ENCODE data around the gene LTO1. TPM values are rescaled to one million over a fixed set of nuclear protein-coding genes. Genes with fewer than 3 reads are reported as not detected.
A peak's percentile ranks its signal among the peaks of the same experiment; 100 is the strongest.

Gene LTO1
- total and polyA plus RNA-seq, 2 of the 13 experiments (the other 11 are each of a cell fraction or from before 2014, with no cell fraction given), result 11.8 to 15.0 TPM

- peak; percentile 63 for TF ChIP-seq ZNF407 (CRISPR knock-in tag; IDR thresholded peaks at IDR 0.05; ENCODE audit: not compliant biosample characterization)
- TF ChIP-seq HNRNPL (IDR thresholded peaks at IDR 0.05; ENCODE audit: low read depth, low read length), result peak; percentile 97
- peak; percentile 98 for TF ChIP-seq MAX (IDR thresholded peaks at IDR 0.05)
- TF ChIP-seq ZNF546 (CRISPR knock-in tag; conservative IDR thresholded peaks at IDR 0.05), result 0 out of 2 replicates have a peak, but pooled peaks have one; percentile 49
- peak; percentile 69; the same call in 1 of the 2 replicates for TF ChIP-seq ZNF510 (CRISPR knock-in tag; IDR thresholded peaks at IDR 0.05; ENCODE audit: low read depth)
- TF ChIP-seq ZNF816 (CRISPR knock-in tag; IDR thresholded peaks at IDR 0.05; ENCODE audit: borderline replicate concordance), result peak; percentile 88; the same call in 1 of the 2 replicates
- TF ChIP-seq ZNF460 (CRISPR knock-in tag; IDR thresholded peaks at IDR 0.05; ENCODE audit: borderline replicate concordance), result no peak; the same call in 1 of the 2 replicates
- TF ChIP-seq, protein P1, sequence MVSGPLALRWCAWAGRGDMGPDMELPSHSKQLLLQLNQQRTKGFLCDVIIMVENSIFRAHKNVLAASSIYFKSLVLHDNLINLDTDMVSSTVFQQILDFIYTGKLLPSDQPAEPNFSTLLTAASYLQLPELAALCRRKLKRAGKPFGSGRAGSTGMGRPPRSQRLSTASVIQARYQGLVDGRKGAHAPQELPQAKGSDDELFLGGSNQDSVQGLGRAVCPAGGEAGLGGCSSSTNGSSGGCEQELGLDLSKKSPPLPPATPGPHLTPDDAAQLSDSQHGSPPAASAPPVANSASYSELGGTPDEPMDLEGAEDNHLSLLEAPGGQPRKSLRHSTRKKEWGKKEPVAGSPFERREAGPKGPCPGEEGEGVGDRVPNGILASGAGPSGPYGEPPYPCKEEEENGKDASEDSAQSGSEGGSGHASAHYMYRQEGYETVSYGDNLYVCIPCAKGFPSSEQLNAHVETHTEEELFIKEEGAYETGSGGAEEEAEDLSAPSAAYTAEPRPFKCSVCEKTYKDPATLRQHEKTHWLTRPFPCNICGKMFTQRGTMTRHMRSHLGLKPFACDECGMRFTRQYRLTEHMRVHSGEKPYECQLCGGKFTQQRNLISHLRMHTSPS (CRISPR knock-in tag; IDR thresholded peaks at IDR 0.05; ENCODE audit: low read depth), result peak; percentile 98
- no peak for TF ChIP-seq KLF9 (CRISPR knock-in tag; IDR thresholded peaks at IDR 0.05; ENCODE audit: low read depth)
- TF ChIP-seq, protein P2, sequence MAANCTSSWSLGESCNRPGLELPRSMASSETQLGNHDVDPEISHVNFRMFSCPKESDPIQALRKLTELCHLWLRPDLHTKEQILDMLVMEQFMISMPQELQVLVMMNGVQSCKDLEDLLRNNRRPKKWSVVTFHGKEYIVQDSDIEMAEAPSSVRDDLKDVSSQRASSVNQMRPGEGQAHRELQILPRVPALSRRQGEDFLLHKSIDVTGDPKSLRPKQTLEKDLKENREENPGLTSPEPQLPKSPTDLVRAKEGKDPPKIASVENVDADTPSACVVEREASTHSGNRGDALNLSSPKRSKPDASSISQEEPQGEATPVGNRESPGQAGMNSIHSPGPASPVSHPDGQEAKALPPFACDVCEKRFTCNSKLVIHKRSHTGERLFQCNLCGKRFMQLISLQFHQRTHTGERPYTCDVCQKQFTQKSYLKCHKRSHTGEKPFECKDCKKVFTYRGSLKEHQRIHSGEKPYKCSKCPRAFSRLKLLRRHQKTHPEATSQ (CRISPR knock-in tag; IDR thresholded peaks at IDR 0.05; ENCODE audit: borderline replicate concordance), result no peak
- peak; percentile 67 for TF ChIP-seq RXRB (CRISPR knock-in tag; IDR thresholded peaks at IDR 0.05; ENCODE audit: borderline replicate concordance)
- TF ChIP-seq TFE3 (CRISPR knock-in tag; IDR thresholded peaks at IDR 0.05), result 0 out of 2 replicates have a peak, but pooled peaks have one; percentile 75
- TF ChIP-seq HNRNPK (IDR thresholded peaks at IDR 0.05; ENCODE audit: low read depth, low read length, poor library complexity, severe bottlenecking), result peak; percentile 31
Measured at GRCh38 chr11:69644071-69644961, 30.8 kb downstream of the LTO1 start (continued).

Data from HepG2 (cell line).